ENCODE data around the gene BRINP1.

GRCh38 chr9:119370816-119371215 lies 1.6 kb upstream of the BRINP1 start:
- TF ChIP-seq ZNF398 (tag by site-specific recombination; IDR thresholded peaks at IDR 0.05): no peak
- no peak for TF ChIP-seq TCF7L2 (IDR thresholded peaks at IDR 0.05; ENCODE audit: borderline replicate concordance, low read depth, low read length)
